ENCODE measurements around the gene KLHL28. TPM values are rescaled to one million over a fixed set of nuclear protein-coding genes. Genes with fewer than 3 reads are reported as not detected.

The KLHL28 gene
- total RNA-seq, 1 donor from 2014 or later, result 18.5 TPM

DNA sequence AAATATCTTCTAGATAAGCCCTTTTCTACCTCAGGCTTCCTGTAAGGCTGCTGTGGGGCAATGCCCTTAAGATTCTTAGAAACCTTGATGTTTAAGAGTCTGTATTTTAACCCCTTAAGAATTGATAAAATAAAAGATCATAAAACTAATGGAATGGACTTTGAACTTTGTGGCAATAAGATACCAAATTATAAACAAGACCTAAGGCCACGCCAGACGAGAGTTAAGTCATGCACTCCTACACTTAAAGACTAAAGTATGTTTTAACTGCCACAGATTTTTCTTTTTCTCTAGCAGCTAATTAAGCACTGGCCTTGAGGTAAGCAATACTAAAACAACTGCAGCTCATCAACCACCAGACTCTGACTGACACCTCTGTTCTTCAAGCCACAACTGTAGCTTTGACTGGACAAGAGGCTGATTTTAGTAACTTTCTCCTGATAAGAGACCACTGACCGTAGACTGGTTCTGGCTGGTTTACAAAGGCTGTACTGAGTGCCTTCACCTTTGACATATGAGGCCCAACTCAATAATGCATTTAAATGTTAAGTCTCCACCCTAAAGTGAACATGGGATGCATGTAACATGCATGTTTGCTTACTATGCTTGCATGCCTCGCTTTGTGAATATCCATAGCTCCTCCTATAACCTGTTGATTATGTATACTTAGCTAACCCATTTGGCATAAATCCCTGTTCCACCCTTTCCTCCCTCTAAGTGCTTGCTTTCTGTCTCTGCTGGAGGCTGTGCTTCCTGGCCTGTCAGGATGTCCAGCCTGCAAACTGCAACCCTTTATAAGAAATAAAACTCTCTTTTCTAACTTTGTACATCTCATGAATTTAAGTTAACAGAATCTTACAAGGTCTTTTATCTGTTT, 71.9 kb downstream of the KLHL28 start:
- TF ChIP-seq, protein P1, sequence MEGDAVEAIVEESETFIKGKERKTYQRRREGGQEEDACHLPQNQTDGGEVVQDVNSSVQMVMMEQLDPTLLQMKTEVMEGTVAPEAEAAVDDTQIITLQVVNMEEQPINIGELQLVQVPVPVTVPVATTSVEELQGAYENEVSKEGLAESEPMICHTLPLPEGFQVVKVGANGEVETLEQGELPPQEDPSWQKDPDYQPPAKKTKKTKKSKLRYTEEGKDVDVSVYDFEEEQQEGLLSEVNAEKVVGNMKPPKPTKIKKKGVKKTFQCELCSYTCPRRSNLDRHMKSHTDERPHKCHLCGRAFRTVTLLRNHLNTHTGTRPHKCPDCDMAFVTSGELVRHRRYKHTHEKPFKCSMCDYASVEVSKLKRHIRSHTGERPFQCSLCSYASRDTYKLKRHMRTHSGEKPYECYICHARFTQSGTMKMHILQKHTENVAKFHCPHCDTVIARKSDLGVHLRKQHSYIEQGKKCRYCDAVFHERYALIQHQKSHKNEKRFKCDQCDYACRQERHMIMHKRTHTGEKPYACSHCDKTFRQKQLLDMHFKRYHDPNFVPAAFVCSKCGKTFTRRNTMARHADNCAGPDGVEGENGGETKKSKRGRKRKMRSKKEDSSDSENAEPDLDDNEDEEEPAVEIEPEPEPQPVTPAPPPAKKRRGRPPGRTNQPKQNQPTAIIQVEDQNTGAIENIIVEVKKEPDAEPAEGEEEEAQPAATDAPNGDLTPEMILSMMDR (IDR thresholded peaks at IDR 0.05), result no peak
- intact Hi-C loops (cut with DNase I), result no loop called here
- H3K27me3 ChIP-seq (ENCODE audit: low read depth), result no peaks in the 10 kb centered on the region
- no peaks in the 10 kb centered on the region for H3K9me3 ChIP-seq
- H3K27ac ChIP-seq, result no peak overlapping the region
- DNase-seq, result no peak
- ATAC-seq, result no peak
- H3K4me1 ChIP-seq, result no peaks in the 10 kb centered on the region
- H3K36me3 ChIP-seq, result no peaks in the 10 kb centered on the region
- no peak overlapping the region for H3K4me3 ChIP-seq

DNA sequence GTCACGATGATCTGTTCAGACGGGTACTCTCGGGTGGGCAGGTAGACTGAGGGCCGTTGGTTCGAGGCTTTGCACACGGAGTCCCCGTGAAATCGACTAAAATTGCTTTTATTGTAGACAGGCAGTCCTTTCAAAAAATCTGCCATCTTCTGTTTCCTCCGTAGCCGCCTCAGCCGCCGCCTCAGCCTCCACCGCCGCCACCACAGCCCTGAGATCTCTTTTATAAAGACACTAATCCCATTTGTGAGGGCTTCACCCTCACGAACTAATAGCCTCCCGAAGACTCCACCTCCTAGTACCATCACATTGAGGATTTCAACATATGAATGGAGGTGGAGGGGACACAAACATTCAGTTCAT, 74.2 kb downstream of the KLHL28 start:
- TF ChIP-seq, protein P1 (IDR thresholded peaks at IDR 0.05), result no peak
- no peak overlapping the region for H3K4me3 ChIP-seq
- no peaks in the 10 kb centered on the region for H3K4me1 ChIP-seq
- ATAC-seq, result no peak
- H3K27ac ChIP-seq, result no peak overlapping the region
- DNase-seq, result no peak
- intact Hi-C loops (cut with DNase I), result no loop called here
- no peaks in the 10 kb centered on the region for H3K36me3 ChIP-seq
- peaks cover 5% of the 10 kb centered on the region for H3K9me3 ChIP-seq
- no peaks in the 10 kb centered on the region for H3K27me3 ChIP-seq (ENCODE audit: low read depth)

DNA sequence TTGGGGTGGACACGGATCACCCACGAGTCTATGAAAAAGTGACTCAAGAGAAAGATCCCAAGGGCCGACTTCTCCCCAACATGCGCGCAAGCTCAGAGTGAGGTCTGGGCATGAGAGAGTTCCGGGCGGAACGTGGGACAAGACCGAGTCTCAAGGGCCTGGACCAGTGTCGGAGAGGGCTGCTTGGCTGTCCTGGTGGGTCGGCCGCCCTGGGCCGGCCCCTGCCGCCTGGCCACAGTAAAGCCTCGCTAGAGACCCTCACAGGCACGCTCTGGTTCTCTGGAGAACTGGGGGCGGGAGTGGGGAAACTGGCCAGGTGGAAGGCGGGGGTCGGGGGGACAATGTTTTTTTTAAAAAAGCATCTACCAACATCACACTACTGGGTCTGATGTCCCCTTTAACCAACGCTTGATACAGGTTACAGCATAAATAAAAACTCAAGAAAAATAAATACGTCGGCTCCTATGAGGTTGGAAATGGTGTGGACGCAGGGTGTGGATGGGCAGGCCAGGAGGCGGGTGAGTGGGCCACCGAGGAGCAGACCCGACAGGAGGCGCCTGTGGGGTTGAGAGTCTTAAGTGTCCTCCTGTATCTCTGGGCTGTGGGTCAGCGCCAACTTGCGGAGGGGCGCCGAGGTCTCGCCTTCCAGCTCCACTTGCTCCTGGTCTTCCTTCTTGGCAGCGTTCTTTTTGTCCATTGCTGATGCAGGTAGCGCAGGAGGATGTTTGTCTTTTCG, 74.7 kb downstream of the KLHL28 start:
- TF ChIP-seq, protein P1 (IDR thresholded peaks at IDR 0.05), result no peak
- no peaks in the 10 kb centered on the region for H3K36me3 ChIP-seq
- H3K9me3 ChIP-seq, result peaks cover 10% of the 10 kb centered on the region
- H3K4me1 ChIP-seq, result no peaks in the 10 kb centered on the region
- H3K27ac ChIP-seq, result no peak overlapping the region
- intact Hi-C loops (cut with DNase I), result no loop called here
- no peak overlapping the region for H3K4me3 ChIP-seq
- H3K27me3 ChIP-seq (ENCODE audit: low read depth), result no peaks in the 10 kb centered on the region
- ATAC-seq, result no peak
- DNase-seq, result no peak

DNA sequence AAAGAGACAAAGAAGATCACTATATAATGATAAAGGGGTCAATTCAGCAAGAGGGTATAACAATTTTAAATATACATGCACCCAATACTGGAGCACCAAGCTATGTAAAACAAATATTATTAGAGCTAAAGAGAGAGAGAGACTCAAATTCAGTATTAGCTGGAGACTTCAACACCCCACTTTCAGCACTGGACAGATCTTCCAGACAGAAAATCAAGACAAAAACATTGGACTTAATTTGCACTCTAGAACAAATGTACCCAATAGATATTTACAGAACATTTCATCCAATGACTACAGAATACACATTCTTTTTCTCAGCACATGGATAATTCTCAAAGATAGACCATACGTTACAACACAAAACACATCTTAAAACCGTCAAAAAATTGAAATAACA, 81.0 kb downstream of the KLHL28 start:
- no peak for ATAC-seq
- no peak for DNase-seq
- TF ChIP-seq, protein P1 (IDR thresholded peaks at IDR 0.05), result no peak
- Histone ChIP-seq H3K36me3 (no peaks in the 10 kb centered on the region), H3K4me1 (no peaks in the 10 kb centered on the region), H3K4me3 (no peak overlapping the region), H3K27ac (no peak overlapping the region), H3K9me3 (peaks cover 22% of the 10 kb centered on the region), H3K27me3 (ENCODE audit: low read depth) (no peaks in the 10 kb centered on the region)
- intact Hi-C loops (cut with DNase I), result no loop called here

Other genes starting within 250 kb of the KLHL28 start
- 18.5 TPM for gene TOGARAM1, start 243 bp upstream of the KLHL28 start, total RNA-seq
- gene PRPF39, start 122.2 kb upstream of the KLHL28 start, total RNA-seq, result 30.4 TPM
- 34.4 TPM for gene FKBP3, start 172.5 kb upstream of the KLHL28 start, total RNA-seq
- 4.1 TPM for gene FANCM, start 174.0 kb upstream of the KLHL28 start, total RNA-seq